Retina (tissue), 1 donor: ENCODE measurements around the gene ADARB2.

Source experiments
- DNase-seq: peaks from one replicate; pipeline ENCODE4 v3.0.0-alpha.2; 2016

Gene ADARB2

GRCh38 chr10:1560535-1561192, 176.7 kb downstream of the ADARB2 start:
- peak; percentile 32 for DNase-seq

- DNase-seq: peak; percentile 31
These were observed 177.6 kb downstream of the ADARB2 start for GRCh38 chr10:1559761-1560160.

DNA sequence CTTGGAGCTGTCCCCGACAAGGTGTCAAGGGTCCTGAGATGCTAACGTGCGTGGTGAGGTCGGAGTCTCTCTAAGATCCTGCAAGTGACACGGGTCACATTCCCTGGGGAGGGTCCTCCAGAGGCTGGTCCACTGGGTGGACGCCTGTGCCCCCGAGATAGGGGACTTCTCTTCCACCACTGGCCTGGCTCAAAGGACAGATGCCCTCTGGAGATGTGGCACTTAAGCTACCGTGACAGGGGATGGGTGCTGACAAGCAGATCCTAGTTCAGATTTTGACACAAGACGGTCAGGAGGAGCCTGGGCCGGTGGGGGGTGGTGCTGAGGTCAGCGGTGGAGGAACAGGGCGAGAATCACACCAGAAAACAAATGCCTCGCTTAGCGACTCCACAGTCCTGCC, 178.0 kb downstream of the ADARB2 start:
- peak; percentile 43 for DNase-seq

- DNase-seq: peak; percentile 34
These were observed 178.4 kb downstream of the ADARB2 start for GRCh38 chr10:1558906-1559305.

DNA sequence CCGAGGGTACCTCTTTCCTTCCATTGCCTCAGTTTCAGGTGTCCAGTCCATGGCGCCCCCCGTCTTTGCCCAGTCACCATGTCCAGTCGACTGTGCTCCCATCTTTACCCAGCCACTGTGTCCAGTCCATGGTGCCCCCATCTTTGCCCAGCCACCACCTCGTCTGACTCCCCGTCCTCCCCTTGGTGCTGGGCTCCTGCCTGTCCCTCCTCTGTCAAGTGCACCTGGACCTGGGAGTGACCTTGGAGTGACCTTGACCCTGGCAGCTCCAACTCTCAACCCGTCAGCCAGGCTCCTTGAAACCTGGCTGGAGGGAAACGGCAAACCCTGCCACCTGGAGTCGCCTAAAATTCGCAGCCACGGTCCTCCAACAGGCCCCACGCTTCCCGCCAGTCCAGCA, 180.2 kb downstream of the ADARB2 start:
- no peak for DNase-seq

DNA sequence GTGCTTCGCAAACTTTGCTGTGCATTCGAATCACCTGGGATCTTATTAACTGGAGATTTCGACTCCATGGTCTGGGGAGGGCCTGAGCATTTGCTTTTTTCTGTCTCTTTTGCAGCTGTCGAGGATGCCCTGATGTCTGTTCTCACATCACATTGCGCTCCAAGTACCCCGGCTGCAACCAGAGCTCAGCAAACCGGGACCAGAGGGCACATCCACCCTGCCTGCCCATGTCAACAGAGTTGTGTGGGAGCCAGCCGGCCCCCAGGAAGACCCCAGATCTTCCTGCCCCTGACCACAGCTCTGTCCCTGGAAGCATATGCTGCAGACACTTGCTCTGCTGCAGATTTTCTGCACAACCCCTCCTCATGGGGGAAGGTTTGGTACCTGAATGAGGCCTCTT, 180.8 kb downstream of the ADARB2 start:
- DNase-seq: no peak

- no peak for DNase-seq
These were observed 183.4 kb downstream of the ADARB2 start for GRCh38 chr10:1553951-1554350.

DNA sequence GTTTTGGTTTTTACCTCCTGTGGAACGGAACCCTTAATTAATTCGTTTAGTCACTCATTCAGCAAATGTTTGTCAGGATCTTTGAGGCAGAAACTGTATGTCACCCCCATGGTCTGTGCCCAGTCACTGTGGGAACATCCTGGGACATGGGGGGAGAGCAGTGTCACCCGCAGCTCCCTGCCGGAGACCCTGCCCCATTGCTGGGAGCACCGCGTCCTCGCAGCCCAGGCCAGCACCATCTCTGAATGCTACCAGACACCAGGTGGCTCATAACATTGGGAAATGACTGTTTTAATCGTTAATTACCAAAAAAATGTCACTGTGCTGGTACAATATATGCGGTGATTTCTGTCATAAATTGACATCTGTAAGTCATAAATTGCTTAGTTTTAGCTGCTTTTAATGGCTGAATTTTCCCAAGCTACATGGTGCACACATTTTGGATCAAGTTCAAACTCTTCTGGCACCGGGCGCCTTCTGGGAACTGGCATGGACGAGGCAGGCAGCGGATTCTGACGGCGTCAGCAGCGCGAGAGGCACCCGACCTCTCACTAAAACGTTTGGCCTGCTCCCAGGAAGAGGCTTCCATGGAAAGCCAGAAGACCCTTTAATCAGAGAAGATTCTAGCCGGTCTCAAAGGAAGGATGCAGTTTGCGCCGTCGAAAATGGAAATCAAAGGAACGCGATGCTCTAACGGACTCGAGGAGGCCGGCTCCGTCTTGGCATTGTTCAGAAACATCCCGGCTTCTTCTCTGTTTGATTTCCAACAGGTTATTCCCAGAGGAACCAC, 184.2 kb downstream of the ADARB2 start:
- DNase-seq: no peak

DNA sequence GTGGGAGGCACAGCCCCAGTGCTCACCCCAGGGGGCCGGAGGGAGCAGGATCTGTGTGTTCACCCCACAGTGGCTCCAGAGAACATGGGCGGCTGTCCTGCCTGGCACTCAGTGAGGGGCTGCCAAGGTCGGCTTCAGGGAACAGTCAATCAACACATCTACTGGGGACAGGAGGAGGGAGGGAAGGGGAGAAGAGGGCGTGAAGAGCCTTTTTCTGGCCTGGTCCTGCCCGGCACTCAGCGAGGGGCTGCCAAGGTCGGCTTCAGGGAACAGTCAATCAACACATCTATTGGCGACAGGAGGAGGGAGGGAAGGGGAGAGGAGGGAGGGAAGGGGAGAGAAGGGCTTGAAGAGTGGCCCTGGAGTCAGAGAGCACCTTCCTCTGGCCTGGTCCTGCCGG, 184.9 kb downstream of the ADARB2 start:
- DNase-seq: peak; percentile 38

GRCh38 chr10:1551636-1552338, 185.5 kb downstream of the ADARB2 start:
- DNase-seq: peak; percentile 36

DNA sequence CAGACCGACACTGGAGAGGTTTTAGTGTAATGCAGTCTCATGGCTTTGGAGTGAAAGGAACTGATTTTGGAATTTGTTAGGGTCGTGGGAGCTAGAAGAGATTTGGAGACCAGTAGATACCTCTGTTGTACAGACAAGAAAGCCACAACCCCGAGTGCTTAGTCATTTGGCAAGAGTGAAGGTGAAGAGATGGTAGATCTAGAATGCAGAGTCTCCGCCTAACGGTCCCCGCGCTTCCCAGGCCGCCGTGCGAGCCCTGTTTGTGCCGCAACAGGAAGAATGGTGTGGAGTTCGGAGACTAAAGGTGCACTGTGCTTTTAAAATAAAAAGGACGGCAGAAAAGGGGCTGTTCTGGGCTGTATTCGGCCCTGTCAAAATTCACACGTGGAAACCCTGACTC, 186.7 kb downstream of the ADARB2 start:
- no peak for DNase-seq

- DNase-seq: no peak
These were observed 187.1 kb downstream of the ADARB2 start for GRCh38 chr10:1550291-1550595.

GRCh38 chr10:1549591-1550290, 187.6 kb downstream of the ADARB2 start:
- DNase-seq: no peak

DNA sequence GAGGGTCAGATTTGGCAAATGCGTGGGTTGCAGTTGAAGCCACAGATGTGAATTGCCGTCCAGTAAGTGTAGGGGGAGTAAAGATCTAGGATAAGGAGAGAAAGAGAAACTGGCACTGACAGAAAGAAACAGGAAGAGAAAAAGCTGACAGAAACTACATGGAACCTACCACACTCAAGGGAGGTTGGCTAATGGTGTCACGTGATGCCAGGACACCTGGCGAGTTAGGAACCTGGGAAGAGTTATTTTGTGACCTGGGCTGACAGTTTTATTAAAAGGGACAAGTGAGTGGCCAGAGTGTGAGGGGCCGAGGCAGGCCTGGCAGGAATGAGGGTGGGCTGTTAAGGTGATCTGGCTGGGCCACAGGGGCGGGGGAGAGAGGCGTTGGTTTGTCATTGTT, 188.7 kb downstream of the ADARB2 start:
- DNase-seq: no peak

GRCh38 chr10:1548146-1548545, 189.2 kb downstream of the ADARB2 start:
- no peak for DNase-seq

DNA sequence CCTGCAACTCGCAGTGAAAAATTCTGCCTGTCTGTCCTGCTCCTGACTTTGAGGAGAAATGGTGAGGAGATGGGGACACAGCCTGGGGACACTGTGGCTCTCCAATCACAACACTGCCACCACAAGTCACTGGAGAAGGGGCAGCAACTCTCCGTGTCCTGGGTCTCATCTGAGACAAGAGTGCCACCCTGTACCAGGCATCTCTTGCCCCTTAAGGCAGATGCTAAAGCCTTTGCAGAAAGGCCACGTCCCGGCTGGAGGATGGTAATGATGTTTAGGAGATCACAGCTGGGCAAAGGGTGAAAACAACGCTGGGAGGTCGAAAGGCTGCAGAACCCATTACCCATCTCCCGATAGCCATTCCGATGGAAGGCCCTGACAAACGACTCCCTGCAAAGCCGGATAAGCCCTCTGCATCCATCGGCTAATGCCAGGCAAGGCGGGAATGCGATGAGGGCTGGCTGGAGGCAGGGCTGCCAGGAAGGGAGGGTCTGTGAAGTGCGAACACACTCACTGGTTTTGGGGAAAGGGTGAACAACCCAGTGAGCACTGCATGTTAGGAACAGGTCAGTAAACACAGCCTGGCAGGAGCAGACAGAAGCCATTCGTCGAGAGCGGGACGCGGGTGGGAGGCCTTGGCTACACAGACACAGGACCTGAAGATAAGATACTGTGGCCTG, 190.8 kb downstream of the ADARB2 start:
- no peak for DNase-seq

DNA sequence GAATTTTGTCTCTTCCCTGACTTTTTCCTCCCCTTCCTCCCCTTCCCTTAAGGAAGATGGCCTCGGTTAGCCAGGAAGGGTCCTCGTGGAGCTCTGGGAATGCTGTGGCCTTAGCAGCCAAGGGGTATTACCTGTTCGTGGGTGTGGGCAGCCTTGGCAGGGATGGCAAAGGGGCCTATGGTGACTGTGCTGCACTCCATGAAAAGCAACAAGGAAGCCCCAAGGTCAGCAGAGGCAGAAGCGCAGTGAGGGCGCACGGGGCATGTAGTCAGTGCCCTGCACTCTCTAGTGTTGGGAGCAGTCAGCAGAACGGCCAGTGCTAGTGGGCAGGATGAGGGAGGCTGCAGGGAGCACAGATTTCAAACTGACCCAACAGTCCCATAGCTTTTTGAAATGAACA, 191.8 kb downstream of the ADARB2 start:
- no peak for DNase-seq

DNA sequence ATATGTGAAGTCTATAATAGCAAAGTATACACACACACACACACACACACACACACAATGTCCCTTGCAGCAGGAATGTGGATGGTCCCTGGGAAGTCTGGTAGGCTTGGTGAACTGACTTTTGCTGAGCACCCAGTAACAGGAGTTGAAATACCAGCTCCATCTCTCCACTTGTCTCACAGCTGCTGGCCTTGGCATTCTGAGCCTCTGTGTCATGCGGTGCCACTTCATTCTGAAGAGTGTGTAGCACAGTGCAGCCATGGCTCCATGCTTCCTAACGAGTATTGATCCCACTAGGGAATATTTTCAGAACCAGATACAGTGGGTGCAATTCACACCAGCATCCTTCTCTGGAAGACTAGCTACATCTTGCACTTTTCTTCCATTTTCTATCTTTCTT, 192.4 kb downstream of the ADARB2 start:
- DNase-seq: no peak

GRCh38 chr10:1544209-1544673, 193.1 kb downstream of the ADARB2 start:
- no peak for DNase-seq

GRCh38 chr10:1543596-1543995, 193.7 kb downstream of the ADARB2 start:
- no peak for DNase-seq

GRCh38 chr10:1542941-1543340, 194.4 kb downstream of the ADARB2 start:
- no peak for DNase-seq

- no peak for DNase-seq
These were observed 197.2 kb downstream of the ADARB2 start for GRCh38 chr10:1540144-1540543.

DNA sequence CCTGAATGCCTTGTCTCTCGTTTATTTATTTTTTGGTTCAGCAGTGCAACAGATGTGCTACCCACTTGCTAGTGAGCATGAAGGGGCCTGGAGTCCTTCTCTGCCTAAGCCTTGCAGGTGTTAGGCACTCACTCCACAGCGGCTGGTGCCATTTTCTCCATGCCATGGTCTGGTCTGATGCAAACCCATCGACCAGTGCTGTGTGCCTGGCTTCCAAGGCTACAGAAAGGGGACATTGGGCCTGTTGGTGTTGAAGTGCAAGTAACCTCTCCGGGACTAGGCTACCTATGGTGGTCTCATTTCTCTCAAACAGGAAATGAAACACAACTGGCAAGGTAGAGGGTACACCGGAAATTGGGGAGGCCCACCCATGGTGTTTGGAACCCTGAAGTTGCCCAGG, 198.1 kb downstream of the ADARB2 start:
- no peak for DNase-seq
